NCI-H1930 (cell line): ENCODE measurements around the gene TOMM20L.

Experiments
- DNase-seq, 2 experiments: peaks; one replicate each; lab custom pipeline; 2025; lab: John Stamatoyannopoulos, UW

The TOMM20L gene

DNA sequence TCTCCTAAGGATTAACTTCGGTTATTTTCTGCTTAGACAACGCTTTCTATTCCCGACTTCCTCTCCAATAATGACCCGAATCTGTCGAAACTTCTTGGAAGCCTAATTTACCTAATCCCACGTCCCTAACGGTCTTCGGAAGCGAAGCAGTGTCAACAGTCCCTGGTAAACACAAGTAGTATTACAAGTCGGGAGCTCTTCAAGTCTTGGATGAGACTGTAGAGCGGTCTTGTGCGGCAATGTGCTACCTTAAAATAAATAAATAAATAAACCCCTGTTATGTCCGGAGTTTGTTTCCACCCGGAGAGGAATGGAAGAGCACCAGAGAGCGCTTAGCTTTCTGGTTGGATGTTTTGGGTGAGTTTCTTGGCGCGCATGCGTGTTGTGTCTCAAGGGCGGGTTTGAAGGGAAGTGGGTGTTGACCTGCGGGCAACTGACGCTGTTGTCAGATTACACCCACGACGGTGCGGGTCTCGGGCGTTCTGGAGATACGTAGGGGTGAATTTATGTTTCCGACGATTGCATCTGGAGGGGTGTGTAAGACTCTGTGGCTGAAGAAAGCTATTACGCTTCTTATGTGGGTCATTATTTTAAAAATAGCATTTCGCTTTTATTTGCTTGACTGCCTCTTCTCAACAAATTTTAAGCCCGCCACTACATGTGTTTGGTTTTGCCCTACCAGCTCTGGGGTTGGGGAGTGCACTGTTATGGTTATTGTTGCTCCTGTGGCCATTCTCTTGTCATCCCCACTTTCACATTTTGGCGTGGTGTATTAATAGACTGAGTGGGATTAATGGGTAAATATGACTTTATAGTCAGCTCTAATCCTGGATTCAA lies 31.8 kb downstream of the TOMM20L start, which contains the start of the genes KIAA0586 and TIMM9:
KIAA0586 (plus strand) TSS at position 439 of the 837 bp plus-strand sequence. CDS start 546 bp downstream, outside the sequence.
TIMM9 (minus strand) TSS at position 251 of the 837 bp plus-strand sequence. CDS start 15,586 bp downstream, outside the sequence.
- peak; percentile 96 to 97 for DNase-seq

- peak in 1 of 2 experiments; percentile 25 for DNase-seq
Measured at GRCh38 chr14:58428118-58428683, 32.5 kb downstream of the TOMM20L start.

GRCh38 chr14:58430156-58430555 lies 34.4 kb downstream of the TOMM20L start:
- DNase-seq: peak in 1 of 2 experiments; percentile 12

GRCh38 chr14:58439476-58439875 lies 43.7 kb downstream of the TOMM20L start:
- DNase-seq: no peak

DNA sequence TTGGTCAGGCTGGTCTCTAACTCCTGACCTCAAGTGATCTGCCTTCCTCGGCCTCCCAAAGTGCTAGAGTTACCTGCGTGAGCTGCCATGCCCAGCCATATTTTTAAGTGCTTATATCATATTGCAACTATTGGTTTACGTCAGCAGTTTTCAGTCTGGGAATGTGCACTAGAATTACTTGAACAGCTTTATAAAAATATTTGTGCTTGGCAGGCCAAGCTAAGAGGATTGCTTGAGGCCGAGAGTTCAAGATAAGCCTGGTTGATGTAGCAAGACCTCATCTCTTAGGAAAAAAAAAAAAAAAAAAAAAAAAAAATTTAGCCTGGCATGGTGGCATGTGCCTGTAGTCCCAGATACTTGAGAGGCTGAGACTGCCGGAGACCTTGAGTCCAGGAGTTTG lies 48.9 kb downstream of the TOMM20L start:
- DNase-seq: no peak

- no peak for DNase-seq
Measured at GRCh38 chr14:58455593-58456265, 60.0 kb downstream of the TOMM20L start.
